ENCODE data around the gene EPM2A.
"Not testable (repeated sequence)": the region's sequence is repeated elsewhere in the genome, so short reads cannot be mapped to it uniquely, and the experiment has no call there.

Gene EPM2A

DNA sequence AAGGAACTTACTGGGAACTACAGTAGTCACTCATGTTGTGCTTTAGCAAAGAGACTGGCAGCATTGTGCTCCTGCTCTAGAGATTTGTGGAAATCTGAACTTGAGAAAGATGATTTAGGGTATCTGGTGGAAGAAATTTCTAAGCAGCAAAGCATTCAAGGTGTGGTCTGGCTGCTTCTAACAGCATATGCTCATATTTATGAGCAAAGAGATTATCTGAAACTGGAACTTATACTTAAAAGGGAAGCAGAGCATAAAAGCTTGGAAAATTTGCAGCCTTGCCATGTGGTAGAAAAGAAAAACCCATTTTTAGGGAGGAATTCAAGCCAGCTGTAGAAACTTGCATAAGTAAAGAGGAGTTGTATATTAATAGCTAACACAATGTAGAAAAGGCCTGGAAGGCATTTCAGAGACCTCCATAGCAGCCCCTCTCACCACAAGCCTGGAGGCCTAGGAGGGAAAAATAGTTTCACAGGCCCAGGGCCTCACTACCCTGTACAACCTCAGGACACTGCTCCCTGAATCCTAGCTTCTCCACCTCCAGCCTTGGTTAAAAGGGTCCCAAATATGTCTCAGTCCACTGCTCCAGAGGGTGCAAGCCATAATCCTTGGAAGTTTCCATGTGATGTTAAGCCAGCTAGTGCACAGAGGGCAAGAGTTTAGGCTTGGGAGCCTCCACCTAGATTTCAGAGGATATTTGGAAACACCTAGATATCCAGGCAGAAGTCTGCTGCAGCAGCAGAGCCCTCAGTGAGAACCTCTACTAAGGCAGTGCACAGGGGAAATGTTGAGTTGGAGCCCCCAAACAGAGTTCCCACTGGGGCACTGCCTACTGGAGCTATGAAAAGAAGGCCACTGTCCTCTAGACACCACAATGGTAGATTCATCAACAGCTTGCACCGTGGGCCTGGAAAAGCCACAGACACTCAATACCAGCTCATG is 6.6 kb downstream of the EPM2A start:
- no peak for DNase-seq

DNA sequence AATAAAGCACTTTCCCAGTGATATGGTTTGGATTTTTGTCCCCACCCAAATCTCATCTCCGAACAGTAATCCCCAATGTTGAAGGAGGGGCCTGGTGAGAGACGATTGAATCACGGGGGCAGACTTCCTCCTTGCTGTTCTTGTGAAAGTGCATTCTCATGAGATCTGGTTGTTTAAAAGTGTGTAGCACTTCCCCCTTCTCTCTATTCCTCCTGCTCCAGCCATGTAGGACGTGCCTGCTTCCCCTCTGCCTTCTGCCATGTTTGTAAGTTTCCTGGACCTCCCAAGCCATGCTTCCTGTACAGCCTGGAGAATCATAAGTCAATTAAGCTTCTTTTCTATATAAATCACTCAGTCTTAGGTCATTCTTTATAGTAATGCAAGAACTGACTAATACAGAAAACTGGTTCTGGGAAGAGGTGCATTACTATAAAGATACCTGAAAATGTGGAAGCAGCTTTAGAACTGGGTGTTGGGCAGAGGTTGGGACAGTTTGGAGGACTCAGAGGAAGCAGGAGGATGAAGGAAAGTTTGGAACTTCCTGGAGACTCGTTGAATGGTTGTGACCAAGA is 7.4 kb downstream of the EPM2A start:
- no peak for DNase-seq

DNA sequence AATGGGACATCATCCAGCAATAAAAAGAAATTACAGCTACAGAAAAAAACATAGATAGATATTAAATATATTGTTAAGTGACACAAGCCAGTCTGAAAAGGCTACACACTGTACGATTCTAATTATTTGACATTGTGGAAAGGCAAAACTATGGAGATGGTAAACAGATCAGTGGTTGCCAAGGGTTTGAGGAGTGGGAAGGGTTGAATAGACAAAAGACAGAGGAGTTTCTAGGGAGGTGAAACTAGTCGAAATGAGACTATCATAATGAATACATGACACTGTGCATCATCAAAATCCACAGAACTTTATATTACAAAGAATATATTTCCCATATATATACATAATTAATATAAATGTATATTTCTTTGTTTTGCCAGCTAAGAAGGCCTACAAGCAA is 9.8 kb downstream of the EPM2A start:
- no peak for DNase-seq

DNA sequence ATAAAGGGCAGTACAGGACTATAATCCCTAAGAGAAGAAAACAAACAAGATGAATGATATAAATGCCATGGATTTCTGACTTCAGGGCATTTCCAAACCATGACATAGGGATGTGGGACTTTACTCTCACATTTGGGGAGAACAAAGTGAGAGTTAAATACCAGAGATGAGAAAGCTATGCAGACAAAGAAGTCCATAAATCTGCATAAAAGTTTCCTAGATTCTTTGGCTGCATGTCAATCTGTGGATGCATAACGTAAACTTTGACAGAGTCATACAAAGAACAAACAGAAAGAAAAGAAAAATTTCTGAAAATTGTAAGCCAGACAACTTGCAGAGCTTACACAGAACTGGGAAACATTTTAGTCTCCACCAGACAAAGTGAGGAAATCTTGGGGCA is 11.7 kb downstream of the EPM2A start:
- no peak for DNase-seq

- no peak for DNase-seq
Measured at GRCh38 chr6:145722190-145722589, 13.1 kb downstream of the EPM2A start.

DNA sequence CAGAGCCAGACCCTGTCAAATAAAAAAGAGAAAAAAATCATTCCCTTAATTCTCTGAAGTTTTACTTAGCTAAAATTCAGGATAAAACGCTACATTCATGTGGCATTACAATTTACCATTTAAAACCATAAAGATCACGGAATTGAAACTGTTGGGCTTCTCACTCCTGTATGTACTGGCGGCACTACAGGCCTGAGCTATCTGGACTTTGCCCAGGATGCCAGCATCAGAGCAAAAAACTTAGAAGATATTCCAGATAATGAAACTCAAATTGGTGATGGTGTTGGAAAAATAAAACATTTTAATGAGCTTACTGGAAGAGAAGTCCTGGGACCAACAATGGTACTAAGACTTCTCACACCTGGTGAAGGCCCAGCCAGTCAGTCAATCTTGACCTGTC is 14.2 kb downstream of the EPM2A start:
- DNase-seq: no peak

- no peak for DNase-seq
Measured at GRCh38 chr6:145715426-145715825, 19.9 kb downstream of the EPM2A start.

DNA sequence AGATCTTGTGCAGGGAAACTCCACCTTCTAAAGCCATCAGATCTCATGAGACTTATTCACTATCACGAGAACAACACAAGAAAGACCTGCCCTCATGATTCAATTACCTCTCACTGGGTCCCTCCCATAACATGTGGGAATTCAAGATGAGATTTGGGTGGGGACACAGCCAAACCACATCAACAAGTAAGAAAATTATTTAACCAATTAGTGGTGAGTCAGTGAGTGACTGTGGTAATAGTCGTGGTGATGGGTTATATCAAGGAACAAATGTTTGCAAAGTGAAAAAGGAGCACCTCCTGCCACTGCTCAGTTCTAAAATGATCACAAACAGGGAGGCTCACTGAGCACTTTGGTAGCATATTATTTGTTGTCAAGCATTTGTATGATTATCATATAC is 20.6 kb downstream of the EPM2A start:
- DNase-seq: no peak

GRCh38 chr6:145713773-145714172 is 21.5 kb downstream of the EPM2A start:
- no peak for DNase-seq

- no peak for DNase-seq
Measured at GRCh38 chr6:145711372-145711771, 23.9 kb downstream of the EPM2A start.

GRCh38 chr6:145707397-145707796 is 27.9 kb downstream of the EPM2A start:
- DNase-seq: no peak

- DNase-seq: no peak
Measured at GRCh38 chr6:145705561-145705960, 29.8 kb downstream of the EPM2A start.

GRCh38 chr6:145704143-145704781 is 31.1 kb downstream of the EPM2A start:
- DNase-seq: no peak

DNA sequence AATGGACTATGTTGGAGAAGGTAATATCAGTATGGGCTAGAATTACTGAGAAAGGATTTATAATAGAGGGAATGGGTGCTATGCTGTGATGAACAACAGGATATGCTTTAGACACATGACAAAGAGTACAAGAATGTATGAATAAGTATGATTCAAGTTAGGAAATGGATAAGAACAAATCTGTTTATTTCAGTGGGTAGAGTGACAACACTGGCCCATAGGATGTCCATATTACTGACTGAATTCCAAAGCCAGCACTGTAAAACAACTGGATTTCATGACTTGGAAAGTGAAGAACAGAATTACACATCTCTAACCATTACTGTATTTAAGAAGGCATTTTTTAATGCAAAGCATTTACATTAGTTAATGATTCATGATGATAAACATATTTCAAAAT is 35.9 kb downstream of the EPM2A start:
- DNase-seq: no peak

DNA sequence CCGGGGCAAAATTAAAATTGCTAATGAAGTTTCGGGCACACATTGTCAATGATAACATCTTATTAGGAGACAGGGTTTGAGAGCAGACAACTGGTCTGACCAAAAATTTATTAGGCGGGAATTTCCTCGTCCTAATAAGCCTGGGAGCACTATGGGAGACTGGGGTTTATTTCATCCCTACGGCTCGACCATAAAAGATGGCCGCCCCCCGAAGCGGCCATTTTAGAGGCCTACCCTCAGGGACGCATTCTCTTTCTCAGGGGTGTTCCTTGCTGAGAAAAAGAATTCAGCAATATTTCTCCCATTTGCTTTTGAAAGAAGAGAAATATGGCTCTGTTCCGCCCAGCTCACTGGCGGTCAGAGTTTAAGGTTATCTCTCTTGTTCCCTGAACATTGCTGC is 37.9 kb downstream of the EPM2A start:
- DNase-seq: not testable (repeated sequence)

- DNase-seq: no peak
Measured at GRCh38 chr6:145694083-145694737, 41.1 kb downstream of the EPM2A start.

DNA sequence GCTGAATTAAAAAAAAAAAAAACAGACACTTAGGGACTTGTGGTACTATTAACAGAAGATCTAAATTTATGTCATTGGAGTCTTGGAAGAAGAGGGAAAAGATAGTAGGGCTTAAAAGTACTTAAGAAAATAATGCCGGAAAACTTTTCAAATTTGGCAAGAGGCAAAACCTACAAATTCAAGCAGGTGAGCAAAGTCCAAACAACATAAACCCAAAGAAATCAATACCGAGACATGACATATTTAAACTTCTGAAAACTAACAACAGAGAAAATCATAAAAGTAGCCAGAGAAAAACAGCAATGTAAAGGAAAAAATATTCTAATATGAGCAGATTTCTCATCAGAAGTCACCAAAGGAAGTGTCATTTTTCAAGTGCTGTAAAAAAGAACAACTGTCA is 44.4 kb downstream of the EPM2A start:
- no peak for DNase-seq

GRCh38 chr6:145689529-145689928 is 45.8 kb downstream of the EPM2A start:
- DNase-seq: no peak

DNA sequence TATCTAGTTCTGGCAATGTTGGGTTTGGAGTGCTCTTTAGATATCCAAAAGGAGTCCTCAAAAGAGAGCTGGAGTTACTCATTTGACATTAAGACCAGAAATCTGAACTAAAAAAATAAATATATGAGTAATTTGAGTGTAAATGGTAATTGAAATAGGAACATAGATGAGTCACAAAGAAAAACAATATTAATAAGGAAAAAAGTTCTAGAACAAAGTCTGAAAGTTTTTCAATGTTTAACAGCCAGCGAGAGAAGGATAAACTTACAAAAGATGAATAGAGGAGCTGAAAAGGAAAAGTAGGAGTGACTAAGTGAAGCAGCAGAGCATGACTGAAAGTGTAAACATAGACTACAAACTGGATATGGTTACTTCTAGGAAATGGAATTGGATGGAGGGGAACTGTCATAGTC is 46.8 kb downstream of the EPM2A start:
- no peak for DNase-seq

DNA sequence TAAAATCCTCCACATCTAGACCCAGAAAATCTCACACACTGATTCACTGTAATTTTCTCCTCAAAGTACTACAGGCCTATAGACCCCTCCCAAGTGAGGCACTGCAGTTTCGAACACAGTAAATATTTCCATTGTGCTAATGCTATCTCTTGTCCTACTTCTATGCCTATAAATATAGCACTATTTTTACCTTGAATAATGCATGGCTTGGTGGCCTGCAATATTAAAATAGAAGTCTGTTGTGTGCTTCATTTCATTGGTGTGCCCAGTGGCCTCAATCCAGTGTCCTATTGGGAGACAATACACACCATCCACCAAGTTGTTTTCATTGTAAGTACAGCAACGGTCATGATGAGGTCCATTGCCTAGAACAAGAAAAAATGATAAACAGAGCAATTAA is 49.4 kb downstream of the EPM2A start:
- DNase-seq: no peak

- no peak for DNase-seq
Measured at GRCh38 chr6:145681965-145682364, 53.4 kb downstream of the EPM2A start.

GRCh38 chr6:145673504-145673903 is 61.8 kb downstream of the EPM2A start:
- DNase-seq: no peak

DNA sequence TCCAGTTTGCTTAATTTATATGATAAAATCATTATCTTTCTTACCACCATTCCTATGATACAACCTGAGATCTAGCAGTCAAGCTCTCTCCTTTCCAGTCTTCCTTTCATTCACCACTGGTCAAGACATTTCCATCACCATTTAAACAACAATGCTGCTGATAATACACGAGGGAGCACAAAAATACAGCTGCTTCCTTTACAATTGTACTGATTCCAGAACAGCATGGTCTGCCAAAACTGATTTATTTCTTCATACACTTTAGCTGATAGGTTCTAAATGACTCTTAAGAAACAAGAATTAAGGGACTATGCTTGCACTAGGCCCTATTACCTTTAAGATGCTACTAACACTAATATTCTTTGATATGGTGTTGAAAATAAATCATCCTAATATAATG is 65.0 kb downstream of the EPM2A start:
- DNase-seq: no peak

DNA sequence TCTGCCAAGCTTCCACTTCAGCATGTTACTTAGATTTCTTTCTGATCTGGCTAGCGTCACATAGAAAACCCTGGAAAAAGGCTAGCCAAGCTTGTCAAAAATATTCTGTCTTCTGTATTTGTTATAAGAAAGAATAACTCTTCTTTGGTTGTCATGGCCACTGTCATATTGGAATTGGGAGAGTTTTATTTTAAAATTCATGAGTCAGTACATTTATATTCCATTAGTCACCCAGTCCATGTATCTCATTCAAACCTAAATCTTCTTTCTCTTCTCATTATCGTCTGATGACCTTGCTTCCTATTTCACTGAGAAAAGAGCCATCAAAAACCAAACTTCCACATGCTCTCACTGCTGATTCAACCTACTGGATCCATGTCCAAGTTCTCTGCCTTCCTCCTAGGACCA is 65.7 kb downstream of the EPM2A start:
- DNase-seq: no peak
